Tibial nerve (tissue), 4 donors: ENCODE data around the gene TRABD2B. TPM values are rescaled to one million over a fixed set of nuclear protein-coding genes. Genes with fewer than 3 reads are reported as not detected.

Source experiments
- DNase-seq, 2 donors: peaks; one replicate each; pipeline ENCODE4 v3.0.0-alpha.2; 2019; ENCODE audit warnings: low spot score in 2 of 2
- H3K27ac ChIP-seq, 4 donors: fragments of 200-600 bp; sonication (generic) in 3 of 4; one replicate each; pipeline ENCODE4 v1.5.1; 2017 to 2019; ENCODE audit warnings: mild to moderate bottlenecking in 1 of 4
- H3K27me3 ChIP-seq, 2 donors: fragments of 200-600 bp; sonication (generic) in 1 of 2; one replicate each; pipeline versions ENCODE4 v1.5.1 to v1.6.0; 2017 to 2019
- H3K36me3 ChIP-seq, 3 donors: fragments of 200-600 bp; sonication (generic); one replicate each; pipeline ENCODE4 v1.5.1; 2018 to 2019
- H3K4me1 ChIP-seq, 4 donors: fragments of 200-600 bp; sonication (generic) in 3 of 4; one replicate each; pipeline ENCODE4 v1.5.1; 2017 to 2019
- H3K4me3 ChIP-seq, 4 donors: fragments of 200-600 bp; sonication (generic) in 3 of 4; one replicate each; pipeline ENCODE4 v1.5.1; 2017 to 2019; ENCODE audit warnings: mild to moderate bottlenecking in 1 of 4, moderate library complexity in 1 of 4
- H3K9me3 ChIP-seq, 4 donors: fragments of 200-600 bp; sonication (generic) in 3 of 4; one replicate each; pipeline ENCODE4 v1.5.1; 2017 to 2019
- CTCF ChIP-seq, 5 experiments: fragments of 200-600 bp in 3 of 5; fragments of 450-650 bp in 2 of 5; sonication (generic) in 3 of 5; IDR thresholded peaks; one replicate each; pipeline ENCODE4 v1.5.1; 2016 to 2019; ENCODE audit warnings: antibody characterized with exemption in 5 of 5, mild to moderate bottlenecking in 3 of 5, moderate library complexity in 2 of 5
- EP300 ChIP-seq, 2 donors: sonication (generic); formaldehyde crosslinking; IDR thresholded peaks; one replicate each; pipeline ENCODE4 v1.6.1; 2017; ENCODE audit warnings: antibody characterized with exemption in 2 of 2, mild to moderate bottlenecking in 1 of 2
- POLR2A ChIP-seq, 2 donors: fragments of 450-650 bp; IDR thresholded peaks; one replicate each; pipeline ENCODE4 v1.6.1; 2017; ENCODE audit warnings: antibody characterized with exemption in 2 of 2, mild to moderate bottlenecking in 2 of 2, moderate library complexity in 2 of 2
- WGBS, 2 donors: methylation state at CpG; one replicate each; pipeline ENCODE4 v1.1.5; 2018; 5-methylcytosine and 5-hydroxymethylcytosine counted together
- total RNA-seq, 4 donors: library from RNA; depleted of rRNA; stranded (reverse); fragments of >200 nt; gene quantifications; one replicate each; pipeline ENCODE4 v1.1.0, GENCODE V29; 2016

Gene TRABD2B
- total RNA-seq, 4 donors from 2014 or later = 1.3 to 4.1 (median 2.3) TPM

DNA sequence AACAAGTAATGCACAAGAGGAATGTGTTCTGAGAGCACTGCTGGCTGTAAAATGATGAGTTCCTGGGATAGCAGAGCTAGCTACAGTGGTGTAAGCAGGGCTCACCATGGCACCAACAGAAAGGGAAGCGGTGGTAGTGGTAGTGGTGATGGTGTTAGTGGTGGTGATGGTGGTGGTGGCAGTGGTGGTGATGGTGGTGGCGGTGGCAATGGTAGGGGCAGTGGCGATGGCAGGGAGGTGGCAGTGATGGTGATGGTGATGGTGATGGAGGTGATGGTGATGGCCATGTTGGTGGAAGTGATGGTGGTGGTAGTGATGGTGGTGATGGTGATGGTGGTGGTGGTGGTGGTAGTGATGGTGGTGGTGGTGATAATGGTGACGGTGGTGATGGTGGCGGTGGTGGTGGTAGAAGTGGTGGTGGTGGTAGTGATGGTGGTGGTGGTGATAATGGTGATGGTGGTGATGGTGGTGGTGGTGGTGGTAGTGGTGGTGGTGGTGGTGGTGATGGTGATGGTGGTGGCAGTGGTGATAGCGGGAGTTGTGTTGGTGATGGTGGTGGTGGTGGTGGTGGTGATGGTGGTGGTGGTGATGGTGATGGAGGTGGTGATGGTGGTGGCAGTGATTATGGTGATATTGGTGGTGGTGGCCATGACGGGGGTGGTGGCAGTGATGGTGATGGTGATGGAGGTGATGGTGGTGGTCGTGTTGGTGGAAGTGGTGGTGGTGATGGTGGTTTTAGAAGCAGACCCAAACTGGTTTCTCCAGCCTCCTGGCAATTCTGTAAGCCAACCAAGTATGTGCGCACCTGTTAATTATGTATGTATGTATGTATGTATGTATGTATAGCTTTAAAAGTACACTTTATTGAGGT, 254.1 kb downstream of the TRABD2B start:
- Histone ChIP-seq H3K27ac (no peak overlapping the region), H3K4me3 (no peak overlapping the region), H3K9me3 (peaks cover 0 to 9% (median 0%) of the 10 kb centered on the region in 4 donors), H3K27me3 (no peaks in the 10 kb centered on the region), H3K4me1 (peaks cover 0 to 4% (median 0%) of the 10 kb centered on the region in 4 donors), H3K36me3 (no peaks in the 10 kb centered on the region)
- 83% methylated on average over 9 of the region's 9 CpGs for WGBS, 2 donors
- TF ChIP-seq CTCF (IDR thresholded peaks at IDR 0.05) (no peak), EP300 (IDR thresholded peaks at IDR 0.05) (no peak), POLR2A (IDR thresholded peaks at IDR 0.05) (no peak)
- DNase-seq = no peak

DNA sequence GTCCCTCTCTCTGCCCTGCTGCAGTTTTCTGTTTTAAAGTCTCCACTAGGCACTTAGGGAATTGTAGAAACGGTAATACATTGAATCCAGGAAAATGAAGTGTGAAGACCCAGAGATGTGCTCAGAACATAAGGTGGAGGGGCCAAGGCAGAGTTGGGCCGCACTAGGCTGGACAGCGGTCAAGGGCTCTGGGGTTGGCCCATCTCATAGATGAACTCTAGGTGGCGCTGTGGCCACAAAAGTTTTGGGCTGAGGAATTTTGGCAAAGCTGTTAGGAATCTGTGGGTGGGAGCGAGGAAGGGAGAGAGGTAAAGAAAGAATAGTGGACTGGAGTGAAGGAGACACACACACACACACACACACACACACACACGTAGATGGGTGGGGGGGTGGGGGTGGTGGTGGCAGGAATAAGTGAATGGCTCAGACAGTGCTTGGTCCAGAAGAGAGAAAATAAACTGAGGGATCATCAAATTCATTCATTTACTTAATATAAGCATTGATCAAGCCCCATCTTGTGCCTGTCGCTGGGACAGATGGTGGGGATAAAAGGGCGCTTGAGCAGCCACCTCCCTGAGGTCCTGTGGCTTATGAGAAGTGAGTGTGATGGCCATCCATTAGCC, 258.5 kb downstream of the TRABD2B start:
- H3K9me3 ChIP-seq = peaks cover 0 to 9% (median 0%) of the 10 kb centered on the region in 4 donors
- TF ChIP-seq CTCF (IDR thresholded peaks at IDR 0.05) = peak; percentile 56 to 78 (median 62)
- no peak for TF ChIP-seq EP300 (IDR thresholded peaks at IDR 0.05)
- H3K27ac ChIP-seq = no peak overlapping the region
- peak in 1 of 2 donors; percentile 52 for DNase-seq
- WGBS, 2 donors = 14 to 25% methylated on average over 8 of the region's 8 CpGs
- peaks cover 0 to 4% of the 10 kb centered on the region in 2 donors for H3K27me3 ChIP-seq
- H3K4me3 ChIP-seq = no peak overlapping the region
- H3K36me3 ChIP-seq = no peaks in the 10 kb centered on the region
- peaks cover 0 to 4% (median 0%) of the 10 kb centered on the region in 4 donors for H3K4me1 ChIP-seq

GRCh38 chr1:47732489-47732888, 264.7 kb downstream of the TRABD2B start:
- DNase-seq = no peak
- WGBS, 2 donors = 79 to 80% methylated on average over 4 of the region's 4 CpGs

GRCh38 chr1:47731730-47732129, 265.5 kb downstream of the TRABD2B start:
- Histone ChIP-seq H3K4me1 (no peaks in the 10 kb centered on the region), H3K27me3 (peaks cover 0 to 4% of the 10 kb centered on the region in 2 donors), H3K9me3 (no peaks in the 10 kb centered on the region), H3K36me3 (no peaks in the 10 kb centered on the region), H3K27ac (no peak overlapping the region), H3K4me3 (no peak overlapping the region)
- DNase-seq = no peak
- WGBS, 2 donors = 51 to 78% methylated on average over 7 to 8 of the region's 8 CpGs
- no peak for TF ChIP-seq CTCF (IDR thresholded peaks at IDR 0.05)
- TF ChIP-seq POLR2A (IDR thresholded peaks at IDR 0.05) = no peak

More at GRCh38 chr1:47732489-47732888, 264.7 kb downstream of the TRABD2B start:
- no peak overlapping the region for H3K4me3 ChIP-seq
- no peaks in the 10 kb centered on the region for H3K9me3 ChIP-seq
- H3K27me3 ChIP-seq = peaks cover 0 to 4% of the 10 kb centered on the region in 2 donors
- no peaks in the 10 kb centered on the region for H3K36me3 ChIP-seq
- H3K4me1 ChIP-seq = no peaks in the 10 kb centered on the region
- no peak for TF ChIP-seq EP300 (IDR thresholded peaks at IDR 0.05)
- TF ChIP-seq CTCF (IDR thresholded peaks at IDR 0.05) = no peak
- no peak for TF ChIP-seq POLR2A (IDR thresholded peaks at IDR 0.05)
- H3K27ac ChIP-seq = no peak overlapping the region

DNA sequence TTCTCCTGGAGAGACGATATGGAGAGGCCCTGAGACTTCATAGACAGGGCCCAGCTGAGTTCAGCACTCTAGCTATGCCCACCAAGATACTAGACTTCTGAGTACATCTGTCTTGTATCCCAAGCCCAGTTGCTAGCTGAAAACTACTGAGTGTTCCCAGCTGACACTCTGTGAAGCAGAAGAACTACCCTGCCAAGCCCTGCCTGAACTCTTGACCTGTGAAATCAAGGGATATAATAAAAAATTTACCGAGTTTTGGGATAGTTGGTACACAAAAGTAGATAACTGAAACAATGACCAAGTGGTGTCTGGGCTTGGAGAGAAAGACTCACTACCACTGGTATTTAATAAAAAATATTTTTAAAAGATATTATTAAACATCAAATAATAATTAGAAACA, 267.5 kb downstream of the TRABD2B start:
- Histone ChIP-seq H3K36me3 (no peaks in the 10 kb centered on the region), H3K27me3 (peaks cover 0 to 18% of the 10 kb centered on the region in 2 donors), H3K4me1 (peaks cover 0 to 15% (median 10%) of the 10 kb centered on the region in 4 donors), H3K4me3 (no peak overlapping the region), H3K9me3 (no peaks in the 10 kb centered on the region), H3K27ac (no peak overlapping the region)
- TF ChIP-seq POLR2A (IDR thresholded peaks at IDR 0.05) (no peak), EP300 (IDR thresholded peaks at IDR 0.05) (no peak), CTCF (IDR thresholded peaks at IDR 0.05) (no peak)
- DNase-seq = no peak
- 68 to 84% methylated on average over 2 of the region's 2 CpGs for WGBS, 2 donors
